ENCODE measurements around the gene TRIL.

- TF ChIP-seq CTCF (IDR thresholded peaks at IDR 0.05; ENCODE audit: poor library complexity, severe bottlenecking): no peak
- no peak for TF ChIP-seq REST (IDR thresholded peaks at IDR 0.05; ENCODE audit: borderline replicate concordance)
- no peak for TF ChIP-seq EP300 (conservative IDR thresholded peaks at IDR 0.05; ENCODE audit: poor library complexity, severe bottlenecking)
- TF ChIP-seq EZH2 (IDR thresholded peaks at IDR 0.05; ENCODE audit: borderline replicate concordance, insufficient read depth, low read length, poor library complexity, severe bottlenecking): no peak
- no peak for TF ChIP-seq POLR2AphosphoS5 (IDR thresholded peaks at IDR 0.05)
- TF ChIP-seq MXI1 (conservative IDR thresholded peaks at IDR 0.05; ENCODE audit: poor library complexity, severe bottlenecking): no peak
These were observed 28.1 kb upstream of the TRIL start for GRCh38 chr7:28986028-28986764.

Data from neural cell (in vitro differentiated cells).